Upper lobe of left lung (tissue), 4 donors: Measurements from ENCODE around the gene HLA-DPB1.

Experiments
- CTCF ChIP-seq, 6 experiments: fragments of 450-650 bp in 4 of 6; fragments of 200-600 bp in 2 of 6; sonication (generic) in 2 of 6; IDR thresholded peaks; one replicate each; pipeline ENCODE4 v1.5.1; 2016 to 2019; ENCODE audit warnings: antibody characterized with exemption in 6 of 6
- EP300 ChIP-seq, 4 donors: sonication (generic); formaldehyde crosslinking; IDR thresholded peaks; one replicate each; pipeline ENCODE4 v1.5.1; 2017; ENCODE audit warnings: antibody characterized with exemption in 4 of 4, control low read depth in 2 of 4
- POLR2A ChIP-seq, 4 donors: fragments of 450-650 bp; IDR thresholded peaks; one replicate each; pipeline ENCODE4 v1.5.1; 2016 to 2017; ENCODE audit warnings: antibody characterized with exemption in 4 of 4, mild to moderate bottlenecking in 2 of 4
- POLR2AphosphoS5 ChIP-seq, 2 donors: sonication (generic); formaldehyde crosslinking; IDR thresholded peaks; one replicate each; pipeline ENCODE4 v1.5.1; 2017; ENCODE audit warnings: antibody characterized with exemption in 2 of 2

DNA sequence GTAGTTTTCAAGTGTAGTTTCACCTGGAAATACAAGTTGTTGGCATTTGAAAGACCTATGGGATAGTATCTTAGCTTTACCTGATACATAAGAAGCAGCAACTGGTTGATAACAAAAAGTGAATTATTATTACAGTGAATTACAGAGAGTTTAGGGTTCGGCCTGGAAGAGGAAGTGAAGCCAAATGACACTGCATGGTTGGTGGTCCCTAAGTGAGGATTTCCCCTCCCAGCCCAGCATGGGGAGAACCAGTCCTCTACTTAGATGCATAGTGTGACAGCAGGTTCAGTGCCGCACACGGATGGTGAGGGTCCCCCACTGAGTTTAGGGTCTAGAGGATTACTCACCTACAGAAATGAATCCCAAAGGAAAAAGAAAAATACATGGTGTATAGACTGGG is 18.1 kb downstream of the HLA-DPB1 start:
- TF ChIP-seq EP300 (IDR thresholded peaks at IDR 0.05) (no peak), CTCF (IDR thresholded peaks at IDR 0.05) (no peak), POLR2A (IDR thresholded peaks at IDR 0.05) (no peak), POLR2AphosphoS5 (IDR thresholded peaks at IDR 0.05) (no peak)
